H9 (cell line): ENCODE results near the gene STBD1. TPM values are rescaled to one million over a fixed set of nuclear protein-coding genes. Genes with fewer than 3 reads are reported as not detected.

Experiments used
- DNase-seq: peaks from one replicate; pipeline ENCODE4 v3.0.0-alpha.2; 2017
- H2AFZ ChIP-seq: one replicate; pipeline ENCODE4 v1.6.1; 2013; ENCODE audit warnings: mild to moderate bottlenecking, low read length, control low read depth, moderate library complexity
- H2AK5ac ChIP-seq: 2 replicates; pipeline ENCODE4 v1.6.1; 2013; ENCODE audit warnings: low read length, control low read depth, mixed read lengths; ENCODE audit not compliant: insufficient read length
- H2BK120ac ChIP-seq: one replicate; pipeline ENCODE4 v1.6.1; 2013; ENCODE audit warnings: low read depth, mild to moderate bottlenecking, low read length, control low read depth, inconsistent platforms; ENCODE audit not compliant: poor library complexity, severe bottlenecking
- H2BK12ac ChIP-seq: 2 replicates; pipeline ENCODE4 v1.6.1; 2013; ENCODE audit warnings: low read length, control low read depth, mixed read lengths, low read depth; ENCODE audit not compliant: insufficient read length
- H2BK15ac ChIP-seq: 2 replicates; pipeline ENCODE4 v1.6.1; 2013; ENCODE audit warnings: low read depth, low read length, control low read depth
- H2BK20ac ChIP-seq: one replicate; pipeline ENCODE4 v1.6.1; 2013; ENCODE audit warnings: low read depth, mild to moderate bottlenecking, low read length, control low read depth, inconsistent platforms; ENCODE audit not compliant: poor library complexity, severe bottlenecking
- H2BK5ac ChIP-seq: 2 replicates; pipeline ENCODE4 v1.6.1; 2013; ENCODE audit warnings: low read length, control low read depth, mixed read lengths; ENCODE audit not compliant: insufficient read length
- H3K14ac ChIP-seq: 2 replicates; pipeline ENCODE4 v1.6.1; 2013; ENCODE audit warnings: low read length, control low read depth; ENCODE audit not compliant: insufficient read depth
- H3K18ac ChIP-seq: 2 replicates; pipeline ENCODE4 v1.6.1; 2013; ENCODE audit warnings: low read depth, mild to moderate bottlenecking, mixed read lengths, low read length, control low read depth; ENCODE audit not compliant: insufficient read length
- H3K23ac ChIP-seq: 2 replicates; pipeline ENCODE4 v1.6.1; 2013; ENCODE audit warnings: low read length, control low read depth, mixed read lengths, low read depth; ENCODE audit not compliant: insufficient read length
- H3K23me2 ChIP-seq: 2 replicates; pipeline ENCODE4 v1.6.1; 2013; ENCODE audit warnings: low read depth, mild to moderate bottlenecking, mixed read lengths, low read length, control low read depth; ENCODE audit not compliant: insufficient read length, poor library complexity, severe bottlenecking
- H3K27ac ChIP-seq: 2 replicates; pipeline ENCODE4 v1.5.1; 2013; ENCODE audit warnings: low read length, control low read depth, mixed read lengths, low read depth; ENCODE audit not compliant: insufficient read length
- H3K27me3 ChIP-seq: 2 replicates; pipeline ENCODE4 v1.6.1; 2013; ENCODE audit warnings: low read length, control low read depth, inconsistent platforms; ENCODE audit not compliant: insufficient read depth
- H3K4ac ChIP-seq: 2 replicates; pipeline ENCODE4 v1.6.1; 2013; ENCODE audit warnings: low read depth, mild to moderate bottlenecking, control low read depth, inconsistent platforms, low read length, moderate library complexity
- H3K4me1 ChIP-seq: 2 replicates; pipeline ENCODE4 v1.6.1; 2013; ENCODE audit warnings: low read length, control low read depth, inconsistent platforms; ENCODE audit not compliant: insufficient read depth
- H3K4me2 ChIP-seq: 2 replicates; pipeline ENCODE4 v1.6.1; 2013; ENCODE audit warnings: low read length, control low read depth, mixed read lengths; ENCODE audit not compliant: insufficient read length, insufficient read depth
- H3K56ac ChIP-seq: 2 replicates; pipeline ENCODE4 v1.6.1; 2013; ENCODE audit warnings: low read depth, mild to moderate bottlenecking, mixed read lengths, low read length, control low read depth; ENCODE audit not compliant: insufficient read length
- H3K79me1 ChIP-seq: 2 replicates; pipeline ENCODE4 v1.6.1; 2013; ENCODE audit warnings: low read depth, mild to moderate bottlenecking, moderate library complexity, low read length, control low read depth, inconsistent platforms; ENCODE audit not compliant: insufficient read depth, poor library complexity, severe bottlenecking
- H3K79me2 ChIP-seq: 2 replicates; pipeline ENCODE4 v1.6.1; 2013; ENCODE audit warnings: low read length, control low read depth, inconsistent platforms; ENCODE audit not compliant: insufficient read depth
- H3K9ac ChIP-seq: 2 replicates; pipeline ENCODE4 v1.6.1; 2013; ENCODE audit warnings: low read length, control low read depth, mixed read lengths; ENCODE audit not compliant: insufficient read length; ENCODE audit errors: extremely low read depth
- H3K9me3 ChIP-seq: one replicate; pipeline ENCODE4 v1.6.1; 2013; ENCODE audit warnings: low read depth, low read length, inconsistent platforms; ENCODE audit not compliant: control insufficient read depth
- H3T11ph ChIP-seq: one replicate; pipeline ENCODE4 v1.6.1; 2013; ENCODE audit warnings: mild to moderate bottlenecking, low read length, control low read depth, inconsistent platforms
- H4K20me1 ChIP-seq: one replicate; pipeline ENCODE4 v1.6.1; 2013; ENCODE audit not compliant: control insufficient read depth, insufficient read length, insufficient read depth
- H4K5ac ChIP-seq: 2 replicates; pipeline ENCODE4 v1.6.1; 2013; ENCODE audit warnings: low read depth, mild to moderate bottlenecking, mixed read lengths, low read length, control low read depth; ENCODE audit not compliant: insufficient read length
- H4K8ac ChIP-seq: replicated peaks from 2 replicates; pipeline ENCODE4 v1.6.1; 2013; ENCODE audit warnings: low read length, control low read depth, mixed read lengths, low read depth; ENCODE audit not compliant: insufficient read length
- H4K91ac ChIP-seq: 2 replicates; pipeline ENCODE4 v1.6.1; 2013; ENCODE audit warnings: low read depth, mild to moderate bottlenecking, moderate library complexity, mixed read lengths, low read length, control low read depth; ENCODE audit not compliant: insufficient read length
- H3K27ac Mint-ChIP-seq, 3 experiments: 2 replicates in 2 of 3; 3 replicates in 1 of 3; pipeline ENCODE4 v1.8.0; 2020 to 2021; ENCODE audit warnings: mixed read lengths in 3 of 3, mild to moderate bottlenecking in 1 of 3, moderate library complexity in 1 of 3
- H3K27me3 Mint-ChIP-seq: 2 replicates; pipeline ENCODE4 v1.8.0; 2021; ENCODE audit warnings: low read depth, mild to moderate bottlenecking, moderate library complexity, mixed read lengths
- H3K36me3 Mint-ChIP-seq, 3 experiments: 2 replicates in 2 of 3; 3 replicates in 1 of 3; pipeline ENCODE4 v1.8.0; 2020 to 2021; ENCODE audit warnings: low read depth in 3 of 3, mixed read lengths in 3 of 3; ENCODE audit not compliant: insufficient read depth in 1 of 3
- H3K4me1 Mint-ChIP-seq, 2 experiments: 2 replicates each; pipeline ENCODE4 v1.8.0; 2020; ENCODE audit warnings: mixed read lengths in 2 of 2
- H3K4me3 Mint-ChIP-seq, 2 experiments: 2 replicates in 1 of 2; 3 replicates in 1 of 2; pipeline ENCODE4 v1.8.0; 2020 to 2021; ENCODE audit warnings: mild to moderate bottlenecking in 2 of 2, mixed read lengths in 2 of 2, moderate library complexity in 1 of 2
- H3K9me3 Mint-ChIP-seq, 2 experiments: 2 replicates in 1 of 2; 3 replicates in 1 of 2; pipeline ENCODE4 v1.8.0; 2020; ENCODE audit warnings: mild to moderate bottlenecking in 2 of 2, mixed read lengths in 2 of 2, moderate library complexity in 1 of 2
- WGBS: extraction: QIAGEN DNeasy Blood & Tissue Kit; methylation state at CpG from one replicate; pipeline ENCODE4 v1.1.7; 2013; ENCODE audit warnings: missing lambda C conversion rate, low lambda C conversion rate, mixed read lengths; ENCODE audit not compliant: insufficient read length; ENCODE audit errors: extremely low coverage; 5-methylcytosine and 5-hydroxymethylcytosine counted together
- total RNA-seq: library from RNA; stranded (reverse); gene quantifications from 2 replicates; pipeline ENCODE4 v1.2.1, GENCODE V29; 2021
- TF ChIP-seq, protein P1 (sequence below): fragments of 200-600 bp; sonication (generic); conservative IDR thresholded peaks from 3 replicates; pipeline ENCODE4 v1.8.0; 2021; ENCODE audit warnings: antibody characterized with exemption, mild to moderate bottlenecking

STBD1 gene
- total RNA-seq, 1 experiment from 2014 or later, result 1.1 TPM

DNA sequence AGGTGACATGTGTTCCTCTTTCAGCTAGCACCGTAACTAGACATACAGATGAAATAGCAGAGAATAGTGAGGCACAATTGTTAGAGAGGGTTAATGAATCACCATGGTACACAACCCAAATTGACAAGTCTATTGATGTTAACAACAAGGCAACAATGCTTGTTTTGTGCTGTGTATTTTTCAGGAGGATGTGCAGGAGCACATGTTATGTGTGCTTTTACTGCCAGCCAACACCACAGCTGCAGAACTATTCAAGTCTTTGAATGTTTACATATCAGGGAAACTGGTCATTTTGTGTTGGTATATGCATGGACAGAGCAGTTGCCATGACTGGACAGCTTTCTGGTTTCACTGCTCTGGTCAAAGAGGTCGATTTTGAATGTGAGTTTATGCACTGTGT lies 32.8 kb downstream of the STBD1 start:
- H3K4ac ChIP-seq, result no peak overlapping the region
- H3K27me3 Mint-ChIP-seq, result no peaks in the 10 kb centered on the region

More for the DNA sequence above, 32.8 kb downstream of the STBD1 start:
- no peaks in the 10 kb centered on the region for H3K9me3 ChIP-seq
- no peak for DNase-seq
- H3K4me2 ChIP-seq, result no peak overlapping the region
- no peaks in the 10 kb centered on the region for H3K27me3 ChIP-seq
- no peak overlapping the region for H4K5ac ChIP-seq
- no peaks in the 10 kb centered on the region for H3K4me1 Mint-ChIP-seq
- H3K23me2 ChIP-seq, result no peaks in the 10 kb centered on the region
- no peak overlapping the region for H3T11ph ChIP-seq
- H3K4me3 Mint-ChIP-seq, result no peak overlapping the region
- no peak overlapping the region for H3K27ac Mint-ChIP-seq
- no peaks in the 10 kb centered on the region for H3K79me1 ChIP-seq
- no peak overlapping the region for H2BK20ac ChIP-seq
- no peaks in the 10 kb centered on the region for H3K4me1 ChIP-seq
- H3K56ac ChIP-seq, result no peak overlapping the region
- no peak overlapping the region for H3K14ac ChIP-seq
- TF ChIP-seq, protein P1, sequence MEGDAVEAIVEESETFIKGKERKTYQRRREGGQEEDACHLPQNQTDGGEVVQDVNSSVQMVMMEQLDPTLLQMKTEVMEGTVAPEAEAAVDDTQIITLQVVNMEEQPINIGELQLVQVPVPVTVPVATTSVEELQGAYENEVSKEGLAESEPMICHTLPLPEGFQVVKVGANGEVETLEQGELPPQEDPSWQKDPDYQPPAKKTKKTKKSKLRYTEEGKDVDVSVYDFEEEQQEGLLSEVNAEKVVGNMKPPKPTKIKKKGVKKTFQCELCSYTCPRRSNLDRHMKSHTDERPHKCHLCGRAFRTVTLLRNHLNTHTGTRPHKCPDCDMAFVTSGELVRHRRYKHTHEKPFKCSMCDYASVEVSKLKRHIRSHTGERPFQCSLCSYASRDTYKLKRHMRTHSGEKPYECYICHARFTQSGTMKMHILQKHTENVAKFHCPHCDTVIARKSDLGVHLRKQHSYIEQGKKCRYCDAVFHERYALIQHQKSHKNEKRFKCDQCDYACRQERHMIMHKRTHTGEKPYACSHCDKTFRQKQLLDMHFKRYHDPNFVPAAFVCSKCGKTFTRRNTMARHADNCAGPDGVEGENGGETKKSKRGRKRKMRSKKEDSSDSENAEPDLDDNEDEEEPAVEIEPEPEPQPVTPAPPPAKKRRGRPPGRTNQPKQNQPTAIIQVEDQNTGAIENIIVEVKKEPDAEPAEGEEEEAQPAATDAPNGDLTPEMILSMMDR, result no peak
- H3K27ac ChIP-seq, result no peak overlapping the region
- no peaks in the 10 kb centered on the region for H3K9me3 Mint-ChIP-seq
- H2BK12ac ChIP-seq, result no peak overlapping the region
- no peak overlapping the region for H3K23ac ChIP-seq
- no peak overlapping the region for H2AFZ ChIP-seq
- H2BK120ac ChIP-seq, result no peak overlapping the region
- H3K36me3 Mint-ChIP-seq, result no peaks in the 10 kb centered on the region
- no peak overlapping the region for H2BK5ac ChIP-seq
- no peak overlapping the region for H4K8ac ChIP-seq
- no peak overlapping the region for H3K18ac ChIP-seq
- H3K79me2 ChIP-seq, result no peaks in the 10 kb centered on the region
- H4K20me1 ChIP-seq, result no peaks in the 10 kb centered on the region
- no CpG with 5 or more reads among the region's 2 CpGs for WGBS
- H2BK15ac ChIP-seq, result no peak overlapping the region
- H4K91ac ChIP-seq, result no peak overlapping the region
- H3K9ac ChIP-seq, result no peak overlapping the region
- no peak overlapping the region for H2AK5ac ChIP-seq
